Muscle of leg (tissue), 11 donors: ENCODE data around the gene ACACB. TPM values are rescaled to one million over a fixed set of nuclear protein-coding genes. Genes with fewer than 3 reads are reported as not detected.

Experiments used
- DNase-seq: peaks from one replicate; pipeline ENCODE4 v3.0.0; 2013
- H3K27ac ChIP-seq: one replicate; pipeline ENCODE4 v1.5.1; 2013; ENCODE audit warnings: mild to moderate bottlenecking, low read length, control low read depth
- H3K27me3 ChIP-seq: one replicate; pipeline ENCODE4 v1.6.1; 2013; ENCODE audit warnings: low read length; ENCODE audit not compliant: control insufficient read depth, insufficient read depth
- H3K36me3 ChIP-seq: one replicate; pipeline ENCODE4 v1.6.1; 2013; ENCODE audit warnings: low read length; ENCODE audit not compliant: control insufficient read depth, insufficient read depth
- H3K4me1 ChIP-seq: one replicate; pipeline ENCODE4 v1.6.1; 2013; ENCODE audit warnings: low read length; ENCODE audit not compliant: control insufficient read depth, insufficient read depth
- H3K4me3 ChIP-seq: one replicate; pipeline ENCODE4 v1.5.1; 2013; ENCODE audit warnings: low read length, control low read depth
- H3K9me3 ChIP-seq: replicated peaks from 2 replicates; pipeline ENCODE4 v1.6.1; 2013; ENCODE audit warnings: low read depth, low read length; ENCODE audit not compliant: control insufficient read depth
- WGBS: methylation state at CpG from one replicate; pipeline ENCODE4 v1.1.5; 2013; ENCODE audit warnings: missing lambda C conversion rate; ENCODE audit not compliant: insufficient coverage; 5-methylcytosine and 5-hydroxymethylcytosine counted together
- polyA plus RNA-seq, 8 donors: library from polyadenylated mRNA; unstranded; fragments of 120-200 nt; gene quantifications; one replicate each; pipeline versions ENCODE4 v1.2.1 to v1.2.3, GENCODE V29; 2013; ENCODE audit warnings: inconsistent platforms in 1 of 8, low replicate concordance in 1 of 8; ENCODE audit not compliant: insufficient read length in 8 of 8, insufficient read depth in 1 of 8
- total RNA-seq: library from RNA; stranded (reverse); fragments of 120-200 nt; gene quantifications from one replicate; pipeline ENCODE4 v1.2.4, GENCODE V29; 2013

ACACB gene
- total and polyA plus RNA-seq, 9 donors, result 6.4 to 10.4 (median 7.9) TPM

DNA sequence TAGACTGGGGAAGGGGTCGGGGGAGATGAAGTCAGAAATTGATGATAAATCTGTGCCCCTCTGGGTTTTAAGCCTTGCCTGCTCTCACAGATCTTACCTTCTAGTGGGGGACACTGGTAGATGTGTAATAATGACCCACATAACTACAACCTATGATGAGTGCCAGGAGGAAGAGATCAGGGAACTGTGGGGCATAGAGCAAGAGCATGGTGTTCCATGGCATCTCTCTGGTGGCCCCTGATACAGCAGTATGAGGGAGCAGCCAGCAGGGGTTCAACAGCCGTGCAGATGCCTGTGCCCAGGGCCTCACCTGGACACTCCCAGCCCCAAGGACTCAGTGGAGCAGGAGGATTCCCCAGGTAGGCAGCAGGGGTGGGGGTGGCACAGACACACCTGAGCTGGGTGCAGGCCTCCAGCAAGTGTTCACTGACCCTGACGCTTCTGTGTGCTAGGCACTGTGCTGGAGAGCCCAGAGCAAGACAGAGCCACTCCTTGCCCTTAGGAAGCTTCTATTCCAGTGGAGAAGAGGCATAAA is 5.0 kb downstream of the ACACB start:
- peaks cover 3% of the 10 kb centered on the region for H3K4me1 ChIP-seq
- no peak overlapping the region for H3K4me3 ChIP-seq
- no peaks in the 10 kb centered on the region for H3K36me3 ChIP-seq
- no peak for DNase-seq
- WGBS, result 100% methylated on average over 1 of the region's 3 CpGs
- H3K27me3 ChIP-seq, result no peaks in the 10 kb centered on the region
- H3K27ac ChIP-seq, result no peak overlapping the region
- no peaks in the 10 kb centered on the region for H3K9me3 ChIP-seq

DNA sequence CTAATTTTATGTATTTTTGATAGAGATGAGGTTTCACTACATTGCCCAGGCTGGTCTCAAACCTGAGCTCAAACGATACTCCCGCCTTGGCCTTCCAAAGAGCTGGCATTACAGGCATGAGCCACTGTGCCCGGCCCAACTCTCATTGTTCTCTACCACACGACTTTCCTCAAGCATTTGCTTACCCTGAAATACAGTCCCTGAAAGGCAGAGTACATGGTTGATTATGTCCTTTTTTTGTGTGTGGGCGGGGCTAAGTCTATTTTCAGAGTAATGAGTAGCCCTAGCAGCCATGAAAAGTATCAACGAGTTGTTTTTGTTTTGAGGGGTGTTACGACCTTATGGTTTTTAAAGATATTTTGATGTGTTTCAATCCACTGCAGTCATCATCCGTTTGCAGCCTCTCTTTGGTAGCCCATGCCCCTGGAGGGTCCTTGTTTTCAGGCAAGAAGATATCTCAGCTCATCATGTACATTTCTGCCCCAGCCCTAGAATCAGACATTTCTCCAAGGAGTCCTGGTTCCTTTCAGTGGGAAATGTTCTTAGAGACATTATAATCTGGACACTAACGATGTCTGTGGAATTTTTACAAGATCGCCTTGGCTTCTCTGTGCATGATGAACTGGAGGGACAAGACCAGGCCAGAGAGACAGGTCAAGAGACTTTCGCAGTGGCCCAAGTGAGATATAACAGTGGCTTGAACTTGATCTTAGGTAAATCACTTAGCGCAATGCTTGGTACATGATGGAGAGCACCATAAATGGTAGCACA is 8.7 kb downstream of the ACACB start:
- H3K4me1 ChIP-seq, result no peaks in the 10 kb centered on the region
- no peak for DNase-seq
- H3K9me3 ChIP-seq, result no peaks in the 10 kb centered on the region
- no peak overlapping the region for H3K4me3 ChIP-seq
- no peaks in the 10 kb centered on the region for H3K27me3 ChIP-seq
- no peaks in the 10 kb centered on the region for H3K36me3 ChIP-seq
- no peak overlapping the region for H3K27ac ChIP-seq
- 80% methylated on average over 4 of the region's 12 CpGs for WGBS

DNA sequence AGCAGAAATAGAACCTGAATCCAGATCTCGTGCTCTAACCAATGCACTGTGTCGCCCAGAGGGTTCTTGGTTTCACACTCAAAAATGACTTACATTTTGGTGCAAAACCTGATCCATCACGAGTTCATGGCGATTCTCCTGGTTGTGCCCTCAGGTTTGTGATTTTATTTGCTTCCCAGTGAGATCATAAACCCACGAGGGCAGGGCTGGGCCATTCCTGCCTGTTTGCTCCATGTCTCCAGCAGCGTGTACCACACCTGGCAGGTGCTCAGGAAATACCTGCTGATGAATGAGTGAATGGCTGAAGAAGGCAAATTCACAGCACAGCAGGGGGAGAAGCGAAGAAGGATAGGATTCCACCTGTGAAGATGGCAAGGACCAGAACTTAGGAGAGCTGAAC is 9.4 kb downstream of the ACACB start:
- 80% methylated on average over 7 of the region's 7 CpGs for WGBS
- no peak for DNase-seq
- Histone ChIP-seq H3K9me3 (no peaks in the 10 kb centered on the region), H3K27me3 (no peaks in the 10 kb centered on the region), H3K27ac (no peak overlapping the region), H3K4me1 (peaks cover 6% of the 10 kb centered on the region), H3K36me3 (no peaks in the 10 kb centered on the region), H3K4me3 (no peak overlapping the region)

DNA sequence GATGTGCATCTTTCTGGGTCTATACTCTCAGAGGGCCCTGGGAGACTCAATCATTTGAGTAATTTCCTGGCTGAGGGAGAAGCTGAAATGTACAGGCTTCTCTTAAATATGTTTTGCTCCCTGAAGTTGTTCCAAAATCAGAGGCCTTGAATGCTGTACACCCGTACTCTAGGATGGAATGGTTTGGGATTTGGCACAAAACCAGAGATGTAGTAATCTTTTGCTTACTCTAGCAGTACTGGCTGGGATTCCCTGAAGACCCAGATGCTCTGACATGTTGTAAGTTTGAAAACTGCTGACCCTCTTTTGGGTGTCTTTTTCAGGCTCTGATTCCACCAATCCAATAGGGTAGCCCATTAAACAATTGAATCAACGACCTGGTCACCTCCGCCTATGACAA is 10.4 kb downstream of the ACACB start:
- no peaks in the 10 kb centered on the region for H3K9me3 ChIP-seq
- peaks cover 16% of the 10 kb centered on the region for H3K4me1 ChIP-seq
- DNase-seq, result peak; percentile 86
- H3K36me3 ChIP-seq, result no peaks in the 10 kb centered on the region
- H3K4me3 ChIP-seq, result no peak overlapping the region
- WGBS, result 43% methylated on average over 1 of the region's 3 CpGs
- peaks cover 2% of the 10 kb centered on the region for H3K27me3 ChIP-seq
- no peak overlapping the region for H3K27ac ChIP-seq

DNA sequence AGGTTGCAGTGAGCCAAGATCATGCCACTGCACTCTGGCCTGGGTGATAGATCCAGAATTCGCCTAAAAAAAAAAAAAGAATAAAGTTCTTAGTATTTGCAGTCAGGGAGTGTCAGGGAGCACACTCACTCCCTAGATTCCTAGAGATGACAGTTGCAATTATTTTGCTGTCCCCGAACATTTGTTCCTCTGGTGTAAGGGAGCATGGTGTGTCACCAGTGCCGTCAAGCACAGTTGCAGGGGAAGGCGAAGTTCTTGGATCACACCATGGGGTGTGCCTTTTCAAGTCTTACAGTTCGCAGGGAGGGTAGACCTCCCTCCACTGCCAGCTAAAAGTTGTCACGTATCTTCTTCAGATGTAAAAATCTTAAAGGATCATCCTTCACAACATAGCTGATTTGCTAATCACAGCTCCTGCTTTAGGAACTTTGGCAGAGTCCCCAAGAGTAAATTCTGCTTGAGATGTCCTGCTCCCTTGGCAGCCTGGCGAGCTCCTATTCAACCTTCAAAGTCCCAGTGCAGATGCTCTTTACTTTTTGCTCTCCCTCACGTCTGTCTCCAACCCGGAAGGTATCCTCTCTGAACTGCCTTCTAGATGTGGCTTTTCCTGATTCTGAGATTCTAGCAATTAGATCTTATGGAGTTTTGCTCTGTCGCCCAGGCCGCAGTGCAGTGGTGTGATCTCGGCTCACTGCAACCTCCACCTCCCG is 11.3 kb downstream of the ACACB start:
- Histone ChIP-seq H3K36me3 (no peaks in the 10 kb centered on the region), H3K4me3 (no peak overlapping the region), H3K27me3 (peaks cover 2% of the 10 kb centered on the region), H3K27ac (no peak overlapping the region), H3K9me3 (no peaks in the 10 kb centered on the region), H3K4me1 (peaks cover 19% of the 10 kb centered on the region)
- no peak for DNase-seq
- WGBS, result 89% methylated on average over 8 of the region's 13 CpGs

DNA sequence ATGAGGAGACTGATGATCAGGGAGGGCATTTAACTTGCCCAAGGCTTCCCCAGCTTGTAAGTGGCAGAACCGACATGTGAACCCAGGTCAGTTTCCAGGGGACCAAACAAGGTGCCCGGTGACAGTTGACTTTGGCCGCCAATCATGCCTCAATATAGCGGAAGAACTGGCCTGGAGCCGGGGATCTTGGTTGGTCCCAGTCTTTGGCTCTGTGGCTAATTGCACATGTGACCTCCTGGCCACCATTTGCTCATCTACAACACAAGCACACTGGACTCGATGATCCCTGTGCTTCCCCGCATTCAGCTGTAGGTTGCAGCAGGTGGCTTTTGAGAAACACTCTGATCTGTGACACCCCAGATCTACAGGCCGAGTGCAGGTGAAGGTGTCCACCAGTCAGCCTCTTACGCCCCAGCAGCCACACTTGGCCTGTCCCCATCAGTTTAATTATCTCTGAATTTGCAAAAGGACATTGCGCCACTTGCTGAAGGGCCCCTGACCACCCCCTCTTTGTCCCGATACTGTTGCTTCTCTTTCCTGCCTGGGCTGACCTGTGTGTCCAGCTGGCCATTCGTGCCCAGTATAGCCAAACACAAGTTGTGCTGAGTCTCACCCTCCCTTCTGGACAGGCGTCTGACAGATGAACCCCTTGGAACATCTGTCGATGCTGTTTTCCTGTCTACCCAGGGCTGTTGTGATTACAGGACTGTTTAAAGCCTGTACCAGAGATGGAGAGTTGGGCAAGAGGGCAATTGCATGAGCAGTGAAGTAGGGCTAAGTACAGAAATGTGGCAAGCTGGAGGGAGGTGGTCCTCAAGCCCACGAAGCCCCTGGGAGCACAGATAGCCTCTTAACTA is 14.1 kb downstream of the ACACB start:
- H3K9me3 ChIP-seq, result no peaks in the 10 kb centered on the region
- 78% methylated on average over 14 of the region's 15 CpGs for WGBS
- no peak overlapping the region for H3K4me3 ChIP-seq
- peaks cover 2% of the 10 kb centered on the region for H3K27me3 ChIP-seq
- H3K4me1 ChIP-seq, result peaks cover 21% of the 10 kb centered on the region
- H3K27ac ChIP-seq, result peak overlapping the region; percentile 69
- no peaks in the 10 kb centered on the region for H3K36me3 ChIP-seq
- peak; percentile 11 for DNase-seq

DNA sequence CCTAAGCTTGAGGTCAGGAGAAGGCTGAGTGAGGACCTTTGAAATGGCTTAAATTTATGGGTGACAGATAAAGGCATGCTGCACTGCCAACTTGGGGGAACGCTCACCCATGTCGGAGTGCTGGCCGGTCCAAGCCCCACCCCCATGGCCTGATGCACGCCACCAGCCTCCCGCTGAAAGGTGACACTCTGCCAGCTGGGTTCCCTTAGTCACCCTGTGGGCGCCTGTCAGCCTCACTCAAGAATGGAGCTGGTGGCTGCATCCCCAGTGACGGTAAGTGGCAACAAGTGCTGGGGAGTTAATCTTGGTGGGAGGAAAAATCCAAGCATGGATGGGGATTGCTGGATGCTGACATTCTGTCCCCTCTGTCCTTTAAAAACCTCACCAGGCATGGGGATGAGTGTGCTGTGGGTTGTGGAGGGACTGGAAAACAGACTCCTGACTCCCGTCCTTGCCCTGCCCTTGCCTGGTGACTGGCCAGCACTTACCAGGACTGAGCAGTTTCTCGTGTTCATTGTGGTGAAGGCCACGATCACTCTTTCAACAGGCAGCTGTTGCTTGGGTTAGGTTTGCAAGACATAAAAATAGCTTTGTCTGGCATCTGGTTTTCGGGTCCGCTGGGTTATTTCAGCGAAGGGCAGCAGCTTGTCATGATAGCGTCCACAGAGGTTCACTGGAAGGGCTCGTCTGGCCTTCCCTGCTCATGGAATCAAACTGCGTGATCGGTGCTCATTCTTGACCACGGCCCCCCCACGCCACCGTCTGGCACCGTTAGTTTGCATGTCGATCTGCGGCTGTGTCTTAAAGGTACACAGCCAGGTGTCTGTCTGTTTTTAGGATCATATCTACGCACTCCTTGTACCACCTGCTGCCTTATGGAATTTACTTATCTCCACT is 15.0 kb downstream of the ACACB start:
- peak; percentile 56 for DNase-seq
- peaks cover 5% of the 10 kb centered on the region for H3K9me3 ChIP-seq
- 19% methylated on average over 18 of the region's 24 CpGs for WGBS
- peaks cover 2% of the 10 kb centered on the region for H3K27me3 ChIP-seq
- H3K27ac ChIP-seq, result peak overlapping the region; percentile 69
- no peaks in the 10 kb centered on the region for H3K36me3 ChIP-seq
- no peak overlapping the region for H3K4me3 ChIP-seq
- H3K4me1 ChIP-seq, result peaks cover 21% of the 10 kb centered on the region

DNA sequence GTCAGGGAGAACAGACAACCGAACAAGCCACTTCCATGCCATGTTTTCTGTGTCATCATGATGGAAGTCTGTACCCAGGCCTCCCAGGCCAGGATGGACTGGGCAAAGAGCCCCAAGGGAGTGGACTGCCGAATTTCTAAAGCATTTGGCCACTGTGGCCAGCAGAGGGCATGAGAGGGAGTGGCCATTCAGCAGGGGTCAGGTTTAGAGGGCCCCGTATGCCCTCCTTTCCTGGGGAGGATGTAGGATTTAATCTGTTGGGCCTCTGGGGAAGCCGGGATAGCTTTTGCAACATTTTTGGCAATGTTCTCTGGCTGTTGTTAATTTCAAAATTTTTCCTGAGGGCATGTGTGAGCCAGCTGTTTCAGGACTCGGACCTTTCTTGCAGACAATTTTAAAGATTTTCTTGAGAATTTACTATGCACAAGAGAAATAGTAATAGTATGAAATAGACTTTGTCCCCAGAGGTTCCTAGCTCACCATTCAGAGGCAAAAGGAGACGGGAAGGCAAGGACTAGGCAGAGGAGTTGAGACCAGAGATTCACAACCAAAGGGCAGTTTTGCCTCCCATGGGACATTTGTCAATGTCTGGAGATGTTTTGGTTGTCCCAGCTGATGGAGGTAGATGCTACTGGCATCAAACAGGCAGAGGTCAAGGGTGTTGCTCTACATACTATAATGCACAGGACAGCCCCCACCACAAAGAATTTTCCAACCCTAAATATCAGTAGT is 18.0 kb downstream of the ACACB start:
- 46% methylated on average over 4 of the region's 6 CpGs for WGBS
- Histone ChIP-seq H3K27me3 (peaks cover 2% of the 10 kb centered on the region), H3K27ac (no peak overlapping the region), H3K4me1 (peaks cover 21% of the 10 kb centered on the region), H3K36me3 (no peaks in the 10 kb centered on the region), H3K4me3 (no peak overlapping the region), H3K9me3 (peaks cover 5% of the 10 kb centered on the region)
- no peak for DNase-seq

DNA sequence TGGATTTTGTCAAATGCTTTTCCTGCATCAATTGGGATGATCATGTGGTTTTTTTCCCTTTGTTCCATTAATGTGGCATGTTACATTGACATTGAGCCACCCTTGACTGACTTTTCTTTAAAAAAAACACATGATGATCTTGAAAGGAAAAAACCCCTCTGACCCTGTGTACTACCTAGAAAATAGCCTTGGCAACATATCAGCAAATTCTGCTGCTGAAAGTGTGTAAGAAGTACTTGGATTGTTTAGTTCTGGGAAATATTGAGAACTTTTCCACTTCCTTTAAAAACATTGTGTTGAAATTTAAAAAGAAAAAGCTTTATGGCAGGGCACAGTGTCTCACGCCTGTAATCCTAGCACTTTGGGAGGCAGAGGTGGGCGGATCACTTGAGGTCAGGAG is 20.7 kb downstream of the ACACB start:
- Histone ChIP-seq H3K4me3 (no peak overlapping the region), H3K27me3 (no peaks in the 10 kb centered on the region), H3K9me3 (peaks cover 5% of the 10 kb centered on the region), H3K36me3 (no peaks in the 10 kb centered on the region), H3K27ac (no peak overlapping the region), H3K4me1 (peaks cover 2% of the 10 kb centered on the region)
- DNase-seq, result peak; percentile 21
- no CpG with 5 or more reads among the region's 2 CpGs for WGBS
